IPS-NIHi7 (cell line): ENCODE measurements around the gene JAKMIP2.

Source experiments
- DNase-seq: peaks from one replicate; pipeline ENCODE4 v3.0.0; 2012; ENCODE audit warnings: mixed read lengths; ENCODE audit errors: extremely low spot score

The JAKMIP2 gene

DNA sequence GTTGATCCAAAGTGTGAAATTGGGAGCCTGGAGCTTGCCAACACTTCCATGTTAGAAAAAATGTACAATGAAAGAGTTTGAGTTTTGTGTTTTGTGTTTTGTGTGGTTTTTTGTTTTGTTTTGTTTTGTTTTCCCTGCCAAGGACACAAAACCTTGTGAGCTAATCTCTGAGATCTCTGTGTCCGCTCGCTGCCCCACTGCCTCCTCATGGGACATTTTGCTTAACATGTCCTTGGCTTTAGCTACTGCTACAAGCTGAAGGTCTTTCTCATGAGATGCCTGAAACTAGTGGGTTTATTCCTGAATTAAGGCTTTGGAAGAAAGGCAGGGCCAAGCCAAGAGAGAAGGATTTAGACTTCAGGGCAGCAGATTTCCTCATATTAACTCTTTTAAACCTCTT lies 7.3 kb upstream of the JAKMIP2 start:
- DNase-seq, result no peak

DNA sequence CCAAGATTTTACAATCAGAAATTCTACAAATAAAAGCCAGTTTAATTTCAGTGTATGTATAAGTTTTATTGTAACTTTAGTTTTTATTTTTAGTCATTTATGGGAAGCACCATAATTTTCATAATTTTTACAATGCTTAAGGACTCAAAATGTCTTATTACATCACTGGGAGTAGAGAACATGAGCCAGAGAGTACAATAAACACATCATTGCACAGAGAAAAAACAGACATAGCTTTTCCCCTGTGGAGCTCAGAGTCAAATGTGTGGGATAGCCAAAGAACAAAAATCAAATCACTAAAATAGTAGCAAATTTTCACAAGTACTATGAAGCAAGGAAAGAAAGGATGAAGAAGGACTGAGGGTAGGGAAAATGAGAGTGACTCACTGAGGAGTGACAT lies 5.5 kb upstream of the JAKMIP2 start:
- no peak for DNase-seq

DNA sequence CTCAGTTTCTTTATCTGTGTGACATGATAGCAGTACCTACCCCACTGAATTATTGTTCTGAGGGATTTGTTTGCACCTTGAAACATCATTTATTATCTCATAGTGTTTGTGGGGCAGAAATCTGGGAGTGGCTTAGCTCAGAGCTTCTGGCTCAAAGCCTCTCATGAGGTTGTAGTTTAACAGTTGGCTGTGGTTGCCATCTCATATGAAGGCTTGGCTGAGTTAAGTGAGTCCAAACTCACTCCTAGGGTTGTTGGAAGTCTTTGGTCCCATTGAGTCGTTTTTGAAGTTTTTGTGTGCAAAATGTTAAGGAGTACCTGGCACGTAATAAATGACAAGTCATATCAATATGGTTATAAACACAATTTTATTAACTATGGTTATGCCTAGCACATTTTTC lies 3.6 kb upstream of the JAKMIP2 start:
- DNase-seq, result no peak

GRCh38 chr5:147784146-147784987 lies 1.8 kb upstream of the JAKMIP2 start:
- DNase-seq, result no peak

- DNase-seq, result no peak
Measured at GRCh38 chr5:147780924-147781573, 1.5 kb downstream of the JAKMIP2 start.

DNA sequence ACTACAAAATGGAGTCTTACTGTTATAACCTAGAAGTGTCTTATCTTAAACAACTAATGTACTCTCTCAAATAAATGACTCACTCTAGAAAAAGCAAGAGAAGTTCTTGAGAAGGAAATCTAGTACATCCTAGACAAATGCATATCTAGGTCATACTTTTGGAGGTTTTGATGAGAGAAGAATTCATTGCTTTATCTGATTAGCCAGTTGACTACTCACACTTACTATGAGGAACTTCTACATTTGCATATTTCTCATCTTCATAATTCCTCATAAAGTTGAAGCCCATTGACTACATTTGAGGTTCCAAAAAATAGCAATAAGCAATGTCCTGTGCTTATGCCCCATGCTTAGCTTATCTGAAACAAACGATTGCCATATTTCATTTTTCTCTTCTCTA lies 2.8 kb downstream of the JAKMIP2 start:
- no peak for DNase-seq

- DNase-seq, result no peak
Measured at GRCh38 chr5:147776989-147777388, 5.5 kb downstream of the JAKMIP2 start.

DNA sequence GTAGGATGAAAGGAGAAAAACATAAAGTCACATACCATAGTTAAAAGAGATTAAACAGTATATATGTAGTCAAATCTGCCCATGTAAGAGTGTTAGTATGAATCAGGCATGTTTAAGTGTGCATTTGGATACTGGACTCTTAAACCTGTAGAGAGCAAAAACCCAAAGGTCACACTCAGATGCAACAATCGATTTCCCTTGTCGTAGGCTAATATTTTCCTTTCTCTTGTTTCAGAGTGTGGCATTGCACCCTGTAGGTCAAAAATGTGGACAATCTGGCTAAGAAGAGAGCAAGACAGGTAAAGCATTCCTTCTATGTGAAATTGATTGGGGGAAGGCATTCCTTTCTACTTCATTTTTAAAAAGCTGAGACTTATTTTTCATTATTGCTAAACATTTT lies 8.9 kb downstream of the JAKMIP2 start:
- no peak for DNase-seq

- no peak for DNase-seq
Measured at GRCh38 chr5:147773139-147773538, 9.4 kb downstream of the JAKMIP2 start.

- DNase-seq, result no peak
Measured at GRCh38 chr5:147767048-147767447, 15.5 kb downstream of the JAKMIP2 start.

DNA sequence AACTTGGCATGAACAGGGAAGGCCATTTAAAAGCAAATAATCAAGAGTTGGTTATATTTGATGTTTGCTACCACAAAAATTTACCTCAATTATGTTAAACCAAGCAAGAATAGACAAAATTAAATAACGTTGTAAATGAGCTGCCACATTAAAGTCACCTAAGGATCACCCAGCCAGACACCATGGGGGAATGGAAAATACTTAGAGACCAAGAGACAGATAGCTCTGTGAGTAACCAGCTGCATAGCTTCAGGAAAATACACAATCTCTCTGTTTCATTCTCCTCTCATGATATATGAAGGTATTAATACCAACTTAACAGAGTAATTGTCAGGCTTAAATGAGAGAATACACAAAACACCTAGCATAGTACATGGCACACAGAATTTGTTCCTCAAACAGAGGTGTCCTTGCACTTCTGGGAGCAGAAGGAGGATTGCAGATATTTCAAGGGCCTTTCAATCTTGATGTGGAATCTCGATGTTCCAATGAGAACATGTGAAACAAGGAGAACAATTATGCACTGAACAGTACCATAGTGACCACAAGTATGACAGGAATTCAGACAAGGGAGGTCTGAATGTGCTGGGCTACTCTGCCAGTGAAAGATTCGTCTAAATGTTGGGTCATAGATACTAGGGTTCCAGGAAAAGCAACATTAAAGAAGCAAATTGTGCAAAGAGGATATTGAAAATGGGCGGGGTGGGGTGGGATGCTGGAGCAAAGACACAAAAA lies 18.6 kb downstream of the JAKMIP2 start:
- no peak for DNase-seq

DNA sequence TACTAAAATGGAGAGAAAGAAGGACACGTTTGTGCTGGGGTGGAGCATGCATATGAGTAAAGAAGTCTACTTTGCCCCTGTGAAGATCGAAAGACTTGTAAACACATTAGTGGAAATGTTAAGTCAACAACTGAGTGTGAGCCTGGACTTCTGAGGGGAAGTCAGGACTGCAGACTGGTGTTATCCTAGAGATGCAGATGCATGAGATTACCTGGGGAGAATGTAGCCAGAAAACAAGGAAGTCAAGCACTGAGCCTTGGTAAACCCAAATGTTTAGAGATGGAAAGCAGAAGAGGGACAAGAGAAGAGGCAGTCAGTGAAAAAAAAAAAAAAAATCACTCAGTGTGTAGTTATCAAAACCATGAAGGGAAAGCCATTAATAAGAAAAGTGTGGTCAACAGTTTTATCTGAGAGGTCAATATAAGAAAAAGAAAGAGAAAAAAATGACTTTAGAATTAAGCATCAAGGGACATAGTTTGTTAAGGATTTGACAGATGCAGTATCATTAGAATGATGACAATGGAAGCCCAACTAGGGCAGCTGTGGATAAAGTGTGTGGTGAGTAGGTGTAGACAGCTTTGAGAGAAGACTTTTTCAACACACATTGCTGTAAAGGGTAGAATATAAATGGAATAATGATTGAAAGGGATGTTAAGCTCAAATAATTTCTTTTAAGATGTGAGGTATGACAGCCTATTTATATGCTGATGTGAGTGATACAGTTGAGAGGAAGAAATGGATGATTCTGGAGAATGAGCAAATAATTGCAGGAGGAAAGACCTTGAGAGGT lies 22.2 kb downstream of the JAKMIP2 start:
- peak; percentile 27 for DNase-seq

DNA sequence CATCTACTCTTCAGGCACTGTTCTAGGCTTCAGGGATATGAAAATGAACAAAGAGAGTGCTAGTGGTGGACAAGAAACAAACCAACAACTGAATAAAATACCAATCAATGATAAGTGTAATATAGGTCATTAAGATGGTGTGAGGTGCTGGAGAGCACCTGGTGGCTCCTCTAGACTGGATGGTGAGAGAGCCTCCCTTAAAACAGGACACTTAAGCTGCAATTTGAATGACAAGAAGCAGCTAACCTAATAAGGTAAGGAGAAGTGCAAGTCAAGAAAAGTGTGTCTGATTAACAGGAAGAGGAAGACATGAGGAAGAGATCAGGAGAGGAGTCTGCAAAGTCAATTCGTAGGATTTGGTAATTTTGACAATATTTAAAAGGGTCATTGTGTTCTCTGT lies 23.1 kb downstream of the JAKMIP2 start:
- no peak for DNase-seq

DNA sequence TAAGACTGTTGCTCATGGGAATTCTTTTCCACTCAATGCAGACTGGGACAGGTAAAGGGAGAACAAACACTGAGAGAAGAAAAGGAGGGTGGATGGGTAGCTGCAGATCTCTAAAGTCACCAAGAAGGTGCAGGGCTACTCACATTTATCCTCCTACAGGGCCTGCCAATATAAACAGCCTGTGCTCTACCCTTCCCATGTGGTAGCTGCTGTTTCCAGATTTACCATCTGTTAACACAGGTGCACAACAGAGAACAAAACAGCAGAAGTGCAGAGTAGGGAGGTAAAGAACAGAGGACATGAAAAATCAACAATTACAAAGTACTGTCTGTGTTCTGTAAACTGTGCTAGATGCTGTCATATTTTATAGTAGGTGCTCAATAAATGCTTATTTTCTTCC lies 26.0 kb downstream of the JAKMIP2 start:
- DNase-seq, result no peak

DNA sequence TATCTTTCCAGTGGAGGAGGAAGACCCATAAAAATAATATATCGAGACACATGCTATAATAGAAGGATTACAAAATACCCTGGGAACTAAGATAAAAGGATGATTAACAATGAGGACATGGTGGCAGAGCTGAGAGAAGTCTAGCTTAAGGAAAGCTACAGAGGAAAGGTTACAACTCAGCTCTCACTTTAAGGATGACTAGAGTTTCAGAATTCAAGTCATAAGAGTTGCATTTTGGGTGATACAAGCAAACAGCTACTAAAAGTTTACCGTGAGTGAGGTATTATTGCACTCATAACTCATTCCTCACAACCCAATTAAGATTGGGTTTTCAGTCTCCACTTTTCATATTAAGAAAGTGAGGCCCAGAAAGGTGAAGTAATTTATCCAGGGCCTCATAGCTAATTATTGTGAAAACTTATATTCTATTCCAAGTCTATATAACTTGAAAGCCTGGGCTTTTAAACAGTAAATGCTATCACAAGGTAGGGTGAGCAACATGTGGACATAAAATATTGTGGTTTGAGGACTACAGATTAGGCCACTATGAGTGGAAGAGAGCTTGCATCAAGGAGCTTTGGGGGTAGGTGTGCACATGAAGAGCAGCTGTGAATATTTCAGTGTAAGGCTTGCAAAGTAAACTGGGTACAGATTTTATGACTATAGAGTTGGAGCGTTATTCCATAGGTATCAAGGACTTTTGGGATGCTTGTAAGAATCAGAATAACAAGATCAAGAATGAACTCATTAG lies 28.0 kb downstream of the JAKMIP2 start:
- DNase-seq, result no peak

DNA sequence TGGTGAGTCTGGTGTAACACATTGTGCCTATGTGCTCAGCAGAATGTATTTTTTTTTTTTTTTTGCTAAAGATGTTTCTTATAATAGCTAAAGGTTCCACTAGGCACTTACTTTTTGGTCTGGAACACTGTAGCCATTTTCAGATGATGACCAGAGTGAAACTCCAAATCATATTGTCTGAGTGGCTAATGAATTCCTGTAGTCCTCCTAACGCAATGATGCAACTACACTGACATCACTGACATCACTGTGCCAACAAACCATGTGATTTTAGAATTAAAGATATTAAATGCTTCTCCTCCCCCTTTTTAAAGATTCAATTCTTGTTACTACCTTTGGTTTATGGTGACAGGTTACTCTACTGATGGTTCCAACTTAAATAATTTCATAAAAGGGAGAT lies 28.8 kb downstream of the JAKMIP2 start:
- no peak for DNase-seq

DNA sequence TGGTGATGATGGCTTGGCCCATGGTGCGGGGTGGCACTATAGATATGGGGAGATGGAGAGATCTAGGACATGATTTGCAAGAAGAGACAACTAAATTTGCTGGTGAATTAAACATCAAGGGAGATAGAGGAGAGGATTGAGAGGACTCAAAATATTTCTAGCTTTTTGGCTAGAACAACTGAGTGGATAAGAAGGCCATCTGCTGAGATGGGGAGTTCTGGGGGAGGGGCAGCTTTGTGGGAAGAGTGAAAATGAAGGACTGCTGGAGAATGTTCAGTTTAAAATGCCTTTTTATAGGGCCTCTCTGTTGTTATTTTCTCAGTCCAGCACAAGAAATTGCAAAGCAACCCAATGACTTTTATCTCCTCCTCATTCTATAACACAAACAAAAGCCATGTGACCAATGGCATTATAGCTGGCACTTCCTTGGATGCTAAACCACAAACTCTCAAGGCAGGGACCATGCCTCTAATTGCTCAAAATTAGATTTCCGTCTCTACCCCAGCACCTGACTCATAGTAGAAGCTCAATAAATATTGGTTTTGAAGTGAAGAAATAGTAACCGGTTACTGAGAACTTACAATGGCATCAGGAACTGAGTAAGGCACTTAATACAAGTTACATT lies 29.8 kb downstream of the JAKMIP2 start:
- no peak for DNase-seq

GRCh38 chr5:147752033-147752432 lies 30.5 kb downstream of the JAKMIP2 start:
- DNase-seq, result no peak

GRCh38 chr5:147751156-147751830 lies 31.2 kb downstream of the JAKMIP2 start:
- no peak for DNase-seq

GRCh38 chr5:147750065-147750464 lies 32.5 kb downstream of the JAKMIP2 start:
- DNase-seq, result peak; percentile 47
